PC-3 (cell line): ENCODE data around the gene NRG3.

ENCODE experiments used
- EZH2 ChIP-seq: fragments of 300-600 bp; sonication (generic); IDR thresholded peaks from one replicate; pipeline ENCODE4 v1.6.1; 2017; ENCODE audit warnings: antibody characterized with exemption, mild to moderate bottlenecking, low read length; ENCODE audit not compliant: unreplicated experiment
- EZH2phosphoT487 ChIP-seq: fragments of 300-600 bp; sonication (generic); IDR thresholded peaks from 2 replicates; pipeline ENCODE4 v1.6.1; 2018; ENCODE audit warnings: mild to moderate bottlenecking, antibody characterized with exemption, low read length, borderline replicate concordance
- TF ChIP-seq, protein P1 (sequence below): fragments of 300-600 bp; sonication (generic); conservative IDR thresholded peaks from 2 replicates; pipeline ENCODE4 v1.5.1; 2017; ENCODE audit warnings: antibody characterized with exemption, low read depth, mild to moderate bottlenecking, low read length

- TF ChIP-seq EZH2 = no peak
- TF ChIP-seq, protein P1, sequence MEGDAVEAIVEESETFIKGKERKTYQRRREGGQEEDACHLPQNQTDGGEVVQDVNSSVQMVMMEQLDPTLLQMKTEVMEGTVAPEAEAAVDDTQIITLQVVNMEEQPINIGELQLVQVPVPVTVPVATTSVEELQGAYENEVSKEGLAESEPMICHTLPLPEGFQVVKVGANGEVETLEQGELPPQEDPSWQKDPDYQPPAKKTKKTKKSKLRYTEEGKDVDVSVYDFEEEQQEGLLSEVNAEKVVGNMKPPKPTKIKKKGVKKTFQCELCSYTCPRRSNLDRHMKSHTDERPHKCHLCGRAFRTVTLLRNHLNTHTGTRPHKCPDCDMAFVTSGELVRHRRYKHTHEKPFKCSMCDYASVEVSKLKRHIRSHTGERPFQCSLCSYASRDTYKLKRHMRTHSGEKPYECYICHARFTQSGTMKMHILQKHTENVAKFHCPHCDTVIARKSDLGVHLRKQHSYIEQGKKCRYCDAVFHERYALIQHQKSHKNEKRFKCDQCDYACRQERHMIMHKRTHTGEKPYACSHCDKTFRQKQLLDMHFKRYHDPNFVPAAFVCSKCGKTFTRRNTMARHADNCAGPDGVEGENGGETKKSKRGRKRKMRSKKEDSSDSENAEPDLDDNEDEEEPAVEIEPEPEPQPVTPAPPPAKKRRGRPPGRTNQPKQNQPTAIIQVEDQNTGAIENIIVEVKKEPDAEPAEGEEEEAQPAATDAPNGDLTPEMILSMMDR = no peak
- no peak for TF ChIP-seq EZH2phosphoT487
These were observed 786.0 kb downstream of the NRG3 start for GRCh38 chr10:82660986-82661385.
